GM21737 (cell line): Measurements from ENCODE around the gene IL16.
A peak's percentile ranks its signal among the peaks of the same experiment; 100 is the strongest.

Source experiments
- ATAC-seq: cut with Tn5 transposase; IDR thresholded peaks from one replicate; pipeline ENCODE4 v1.9.1; 2021; ENCODE audit warnings: mild to moderate bottlenecking, moderate library complexity; ENCODE audit not compliant: unreplicated experiment

The IL16 gene

GRCh38 chr15:81273200-81273599 lies 76.5 kb downstream of the IL16 start:
- no peak for ATAC-seq

GRCh38 chr15:81273855-81274254 lies 77.2 kb downstream of the IL16 start:
- ATAC-seq, result no peak

GRCh38 chr15:81274255-81274654 lies 77.6 kb downstream of the IL16 start:
- no peak for ATAC-seq

GRCh38 chr15:81274931-81275707 lies 78.4 kb downstream of the IL16 start:
- peak; percentile 83 for ATAC-seq

GRCh38 chr15:81275711-81276392 lies 79.2 kb downstream of the IL16 start:
- ATAC-seq, result no peak

GRCh38 chr15:81276967-81277366 lies 80.3 kb downstream of the IL16 start:
- no peak for ATAC-seq

GRCh38 chr15:81277851-81278250 lies 81.2 kb downstream of the IL16 start:
- no peak for ATAC-seq

- ATAC-seq, result no peak
Measured at GRCh38 chr15:81278306-81279029, 81.8 kb downstream of the IL16 start.

- no peak for ATAC-seq
Measured at GRCh38 chr15:81279621-81280485, 83.2 kb downstream of the IL16 start.

- no peak for ATAC-seq
Measured at GRCh38 chr15:81280696-81281455, 84.2 kb downstream of the IL16 start.

GRCh38 chr15:81281456-81281735 lies 84.7 kb downstream of the IL16 start:
- no peak for ATAC-seq

GRCh38 chr15:81281766-81282605 lies 85.3 kb downstream of the IL16 start:
- no peak for ATAC-seq

- ATAC-seq, result no peak
Measured at GRCh38 chr15:81282606-81282895, 85.9 kb downstream of the IL16 start.

- ATAC-seq, result no peak
Measured at GRCh38 chr15:81282911-81283310, 86.2 kb downstream of the IL16 start.

GRCh38 chr15:81284256-81285031 lies 87.8 kb downstream of the IL16 start:
- ATAC-seq, result peak; percentile 45

GRCh38 chr15:81285461-81285860 lies 88.8 kb downstream of the IL16 start:
- no peak for ATAC-seq

GRCh38 chr15:81286621-81287121 lies 90.0 kb downstream of the IL16 start:
- no peak for ATAC-seq

- ATAC-seq, result no peak
Measured at GRCh38 chr15:81288040-81288439, 91.4 kb downstream of the IL16 start.

GRCh38 chr15:81288616-81289015 lies 91.9 kb downstream of the IL16 start:
- ATAC-seq, result no peak
